Measurements from ENCODE around the gene ZNF598. TPM values are rescaled to one million over a fixed set of nuclear protein-coding genes. Genes with fewer than 3 reads are reported as not detected.
"Not testable (repeated sequence)": the region's sequence is repeated elsewhere in the genome, so short reads cannot be mapped to it uniquely, and the experiment has no call there.

Gene ZNF598
- polyA plus RNA-seq, 1 donor, result 32.1 TPM

GRCh38 chr16:2027024-2028010 is 17.7 kb upstream of the ZNF598 start:
- DNase-seq, result no peak

GRCh38 chr16:2026461-2027023 is 16.9 kb upstream of the ZNF598 start, which contains the start of gene NHERF2:
Gene NHERF2, plus strand, starts transcription at chr16:2026902. Its CDS starts 104 bp downstream, at chr16:2027006.
- no peak for DNase-seq

GRCh38 chr16:2025878-2026460 is 16.3 kb upstream of the ZNF598 start:
- no peak for DNase-seq

GRCh38 chr16:2025251-2025650 is 15.6 kb upstream of the ZNF598 start:
- no peak for DNase-seq

- DNase-seq, result no peak
These were observed 14.4 kb upstream of the ZNF598 start for GRCh38 chr16:2024032-2024420.

GRCh38 chr16:2023092-2024031 is 13.7 kb upstream of the ZNF598 start:
- peak; percentile 92 for DNase-seq

GRCh38 chr16:2022723-2023091 is 13.1 kb upstream of the ZNF598 start:
- no peak for DNase-seq

GRCh38 chr16:2019921-2020831 is 10.6 kb upstream of the ZNF598 start:
- no peak for DNase-seq

GRCh38 chr16:2019518-2019920 is 9.9 kb upstream of the ZNF598 start, which contains the start of gene NPW:
Gene NPW, plus strand, starts transcription at chr16:2019785.
- DNase-seq, result no peak

GRCh38 chr16:2016407-2016922 is 6.8 kb upstream of the ZNF598 start:
- no peak for DNase-seq

- no peak for DNase-seq
These were observed 6.3 kb upstream of the ZNF598 start for GRCh38 chr16:2015947-2016208.

GRCh38 chr16:2015117-2015946 is 5.7 kb upstream of the ZNF598 start:
- no peak for DNase-seq

GRCh38 chr16:2013527-2013926 is 3.9 kb upstream of the ZNF598 start:
- DNase-seq, result no peak

- not testable (repeated sequence) for DNase-seq
These were observed 2.1 kb upstream of the ZNF598 start for GRCh38 chr16:2011726-2012125.

GRCh38 chr16:2009164-2009711 is 383 bp downstream of the ZNF598 start:
- no peak for DNase-seq

- DNase-seq, result no peak
These were observed 924 bp downstream of the ZNF598 start for GRCh38 chr16:2008631-2009163.

- DNase-seq, result no peak
These were observed 1.6 kb downstream of the ZNF598 start for GRCh38 chr16:2008009-2008526.

GRCh38 chr16:2007081-2007836 is 2.4 kb downstream of the ZNF598 start:
- DNase-seq, result no peak

- no peak for DNase-seq
These were observed 3.3 kb downstream of the ZNF598 start for GRCh38 chr16:2006317-2006716.

Data from hindlimb muscle (tissue), 1 donor.